Breast epithelium (tissue), 4 donors: Measurements from ENCODE around the gene CTXND1. TPM values are rescaled to one million over a fixed set of nuclear protein-coding genes. Genes with fewer than 3 reads are reported as not detected.

Experiments
- DNase-seq, 2 donors: peaks; one replicate each; pipeline ENCODE4 v3.0.0-alpha.2; 2019; ENCODE audit warnings: low spot score in 2 of 2
- H3K27ac ChIP-seq, 2 donors: fragments of 200-600 bp; sonication (generic) in 1 of 2; one replicate each; pipeline ENCODE4 v1.5.1; 2016 to 2019; ENCODE audit warnings: mild to moderate bottlenecking in 1 of 2
- H3K27me3 ChIP-seq, 2 donors: fragments of 200-600 bp; sonication (generic) in 1 of 2; one replicate each; pipeline versions ENCODE4 v1.5.1 to v1.6.0; 2017 to 2019; ENCODE audit warnings: control low read depth in 1 of 2, mild to moderate bottlenecking in 1 of 2
- H3K36me3 ChIP-seq: fragments of 200-600 bp; one replicate; pipeline ENCODE4 v1.5.1; 2019
- H3K4me1 ChIP-seq, 2 donors: fragments of 200-600 bp; sonication (generic); one replicate each; pipeline ENCODE4 v1.5.1; 2016 to 2019; ENCODE audit warnings: control low read depth in 1 of 2
- H3K4me3 ChIP-seq, 3 donors: fragments of 200-600 bp; sonication (generic); 1 replicate in 2 of 3; 2 replicates in 1 of 3; pipeline ENCODE4 v1.5.1; 2016 to 2019; ENCODE audit warnings: mild to moderate bottlenecking in 3 of 3, moderate library complexity in 2 of 3
- H3K9me3 ChIP-seq, 2 donors: fragments of 200-600 bp; sonication (generic) in 1 of 2; one replicate each; pipeline ENCODE4 v1.5.1; 2016 to 2019; ENCODE audit warnings: control low read depth in 1 of 2
- CTCF ChIP-seq, 3 donors: fragments of 450-650 bp; IDR thresholded peaks; one replicate each; pipeline ENCODE4 v1.5.1; 2016 to 2017; ENCODE audit warnings: antibody characterized with exemption in 3 of 3, mild to moderate bottlenecking in 3 of 3, moderate library complexity in 3 of 3
- POLR2A ChIP-seq: fragments of 450-650 bp; IDR thresholded peaks from one replicate; pipeline ENCODE4 v1.6.1; 2016; ENCODE audit warnings: antibody characterized with exemption, mild to moderate bottlenecking, moderate library complexity
- POLR2AphosphoS5 ChIP-seq, 3 donors: sonication (generic); formaldehyde crosslinking; IDR thresholded peaks; one replicate each; pipeline ENCODE4 v1.6.1; 2017; ENCODE audit warnings: antibody characterized with exemption in 3 of 3
- intact Hi-C: fragments of 100-400 bp; cut with DNase I; formaldehyde crosslinking; loops from one replicate; pipeline ENCODE4 v1.15.1; 2023; ENCODE audit warnings: low total_unique reads
- total RNA-seq, 3 donors: library from RNA; depleted of rRNA; stranded (reverse); fragments of >200 nt; gene quantifications; one replicate each; pipeline ENCODE4 v1.1.0, GENCODE V29; 2016

The CTXND1 gene
- total RNA-seq, 3 donors from 2014 or later: not detected

GRCh38 chr15:80207887-80208286 lies 44.1 kb downstream of the CTXND1 start:
- intact Hi-C loops: no loop called here
- H3K4me3 ChIP-seq: no peak overlapping the region
- DNase-seq: no peak
- H3K27ac ChIP-seq: no peak overlapping the region
- H3K36me3 ChIP-seq: no peaks in the 10 kb centered on the region
- H3K4me1 ChIP-seq: no peaks in the 10 kb centered on the region
- H3K27me3 ChIP-seq: no peaks in the 10 kb centered on the region
- H3K9me3 ChIP-seq: no peaks in the 10 kb centered on the region
- TF ChIP-seq CTCF (IDR thresholded peaks at IDR 0.05) (no peak), POLR2A (no peak), POLR2AphosphoS5 (IDR thresholded peaks at IDR 0.05) (no peak)

GRCh38 chr15:80204231-80204630 lies 47.8 kb downstream of the CTXND1 start:
- no peak overlapping the region for H3K4me3 ChIP-seq
- TF ChIP-seq CTCF (IDR thresholded peaks at IDR 0.05) (no peak), POLR2A (no peak), POLR2AphosphoS5 (IDR thresholded peaks at IDR 0.05) (no peak)
- DNase-seq: no peak
- H3K36me3 ChIP-seq: no peaks in the 10 kb centered on the region
- H3K27ac ChIP-seq: no peak overlapping the region
- no peaks in the 10 kb centered on the region for H3K27me3 ChIP-seq
- H3K9me3 ChIP-seq: no peaks in the 10 kb centered on the region
- intact Hi-C loops: no loop called here
- no peaks in the 10 kb centered on the region for H3K4me1 ChIP-seq

- Histone ChIP-seq H3K9me3 (no peaks in the 10 kb centered on the region), H3K36me3 (no peaks in the 10 kb centered on the region), H3K27me3 (no peaks in the 10 kb centered on the region), H3K27ac (no peak overlapping the region), H3K4me3 (no peak overlapping the region), H3K4me1 (no peaks in the 10 kb centered on the region)
- DNase-seq: no peak
- TF ChIP-seq CTCF (IDR thresholded peaks at IDR 0.05) (no peak), POLR2AphosphoS5 (IDR thresholded peaks at IDR 0.05) (no peak), POLR2A (no peak)
- intact Hi-C loops: no loop called here
Observed at GRCh38 chr15:80203361-80203885, 48.6 kb downstream of the CTXND1 start.

GRCh38 chr15:80202641-80203360 lies 49.2 kb downstream of the CTXND1 start:
- intact Hi-C loops: no loop called here
- no peak for DNase-seq
- Histone ChIP-seq H3K27me3 (no peaks in the 10 kb centered on the region), H3K4me1 (no peaks in the 10 kb centered on the region), H3K27ac (no peak overlapping the region), H3K36me3 (no peaks in the 10 kb centered on the region), H3K9me3 (no peaks in the 10 kb centered on the region), H3K4me3 (no peak overlapping the region)
- TF ChIP-seq POLR2AphosphoS5 (IDR thresholded peaks at IDR 0.05) (no peak), POLR2A (no peak), CTCF (IDR thresholded peaks at IDR 0.05) (no peak)

DNA sequence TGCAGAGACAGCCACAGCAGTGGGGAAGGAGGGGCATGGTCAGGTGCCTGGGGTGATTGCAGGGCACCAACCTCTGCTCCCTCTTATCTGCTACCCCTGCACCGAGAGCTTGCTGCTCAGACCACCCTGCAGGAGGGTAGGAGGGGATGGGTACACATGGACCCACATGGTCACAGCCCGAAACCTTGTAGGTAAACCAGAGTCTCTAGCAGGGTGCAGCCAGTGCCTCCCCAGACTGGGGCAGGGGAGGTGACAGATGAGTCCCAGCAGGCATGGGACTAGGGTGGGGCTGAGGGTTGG lies 50.0 kb downstream of the CTXND1 start:
- Histone ChIP-seq H3K27ac (no peak overlapping the region), H3K4me3 (no peak overlapping the region), H3K9me3 (no peaks in the 10 kb centered on the region), H3K4me1 (no peaks in the 10 kb centered on the region), H3K36me3 (no peaks in the 10 kb centered on the region), H3K27me3 (no peaks in the 10 kb centered on the region)
- intact Hi-C loops: no loop called here
- TF ChIP-seq POLR2A: no peak
- no peak for TF ChIP-seq CTCF (IDR thresholded peaks at IDR 0.05)
- TF ChIP-seq POLR2AphosphoS5 (IDR thresholded peaks at IDR 0.05): no peak
- no peak for DNase-seq
